ENCODE measurements around the gene TINAG.

TINAG gene

DNA sequence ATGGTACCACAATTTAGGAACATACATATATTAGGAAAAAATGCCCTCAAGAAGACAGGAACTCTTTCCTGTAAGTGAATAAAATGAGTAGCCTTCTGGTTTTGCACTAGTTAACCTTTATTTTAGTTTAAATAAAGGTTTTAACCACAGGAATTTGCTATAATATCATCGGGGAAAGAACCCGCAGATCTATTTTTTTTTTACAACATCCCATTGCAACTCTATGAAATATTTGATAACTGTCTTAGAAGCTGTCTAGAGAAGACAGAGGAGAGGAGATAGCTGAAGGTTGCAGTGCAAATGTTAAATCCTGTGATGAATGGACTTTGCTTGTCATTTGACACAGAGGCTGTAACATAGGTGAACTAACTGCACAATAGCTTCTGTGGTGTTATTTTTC is 69.5 kb downstream of the TINAG start:
- Histone ChIP-seq H3K4me1 (ENCODE audit: control insufficient read depth, insufficient read depth, low read length) (no peaks in the 10 kb centered on the region), H3K9me3 (ENCODE audit: control insufficient read depth, insufficient read depth, low read depth, low read length) (no peaks in the 10 kb centered on the region), H3K36me3 (ENCODE audit: control insufficient read depth in 2 of 2, insufficient read depth in 1 of 2, low read length in 2 of 2) (no peaks in the 10 kb centered on the region), H3K4me3 (ENCODE audit: low read depth, low read length) (no peak overlapping the region), H3K27ac (ENCODE audit: extremely low read depth, low read depth, low read length) (no peak overlapping the region)
- TF ChIP-seq ZNF302 (tag by site-specific recombination; IDR thresholded peaks at IDR 0.05; ENCODE audit: low read depth) = no peak
- TF ChIP-seq ZNF133 (tag by site-specific recombination; IDR thresholded peaks at IDR 0.05) = no peak
- TF ChIP-seq, protein P1, sequence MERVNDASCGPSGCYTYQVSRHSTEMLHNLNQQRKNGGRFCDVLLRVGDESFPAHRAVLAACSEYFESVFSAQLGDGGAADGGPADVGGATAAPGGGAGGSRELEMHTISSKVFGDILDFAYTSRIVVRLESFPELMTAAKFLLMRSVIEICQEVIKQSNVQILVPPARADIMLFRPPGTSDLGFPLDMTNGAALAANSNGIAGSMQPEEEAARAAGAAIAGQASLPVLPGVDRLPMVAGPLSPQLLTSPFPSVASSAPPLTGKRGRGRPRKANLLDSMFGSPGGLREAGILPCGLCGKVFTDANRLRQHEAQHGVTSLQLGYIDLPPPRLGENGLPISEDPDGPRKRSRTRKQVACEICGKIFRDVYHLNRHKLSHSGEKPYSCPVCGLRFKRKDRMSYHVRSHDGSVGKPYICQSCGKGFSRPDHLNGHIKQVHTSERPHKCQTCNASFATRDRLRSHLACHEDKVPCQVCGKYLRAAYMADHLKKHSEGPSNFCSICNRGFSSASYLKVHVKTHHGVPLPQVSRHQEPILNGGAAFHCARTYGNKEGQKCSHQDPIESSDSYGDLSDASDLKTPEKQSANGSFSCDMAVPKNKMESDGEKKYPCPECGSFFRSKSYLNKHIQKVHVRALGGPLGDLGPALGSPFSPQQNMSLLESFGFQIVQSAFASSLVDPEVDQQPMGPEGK (tag by site-specific recombination; IDR thresholded peaks at IDR 0.05) = no peak
- TF ChIP-seq ZNF792 (tag by site-specific recombination; IDR thresholded peaks at IDR 0.05) = no peak
- TF ChIP-seq ZNF701 (tag by site-specific recombination; IDR thresholded peaks at IDR 0.05) = no peak
- no peak for TF ChIP-seq ZNF221 (tag by site-specific recombination; IDR thresholded peaks at IDR 0.05; ENCODE audit: borderline replicate concordance)
- TF ChIP-seq ZNF202 (tag by site-specific recombination; IDR thresholded peaks at IDR 0.05; ENCODE audit: borderline replicate concordance) = no peak
- no peak for TF ChIP-seq GFI1B (tag by site-specific recombination; IDR thresholded peaks at IDR 0.05)
- TF ChIP-seq ZSCAN23 (tag by site-specific recombination; IDR thresholded peaks at IDR 0.05) = no peak
- no peak for TF ChIP-seq ZNF596 (tag by site-specific recombination; IDR thresholded peaks at IDR 0.05)
- TF ChIP-seq ZNF214 (tag by site-specific recombination; IDR thresholded peaks at IDR 0.05; ENCODE audit: borderline replicate concordance) = no peak
- TF ChIP-seq ZNF175 (tag by site-specific recombination; IDR thresholded peaks at IDR 0.05) = no peak
- no peak for TF ChIP-seq KLF16 (tag by site-specific recombination; IDR thresholded peaks at IDR 0.05)
- TF ChIP-seq YY2 (tag by site-specific recombination; IDR thresholded peaks at IDR 0.05) = no peak
- no peak for TF ChIP-seq ZNF174 (tag by site-specific recombination; IDR thresholded peaks at IDR 0.05)
- no peak for TF ChIP-seq TCF7L2 (IDR thresholded peaks at IDR 0.05; ENCODE audit: borderline replicate concordance, low read depth, low read length)
- TF ChIP-seq, protein P2, sequence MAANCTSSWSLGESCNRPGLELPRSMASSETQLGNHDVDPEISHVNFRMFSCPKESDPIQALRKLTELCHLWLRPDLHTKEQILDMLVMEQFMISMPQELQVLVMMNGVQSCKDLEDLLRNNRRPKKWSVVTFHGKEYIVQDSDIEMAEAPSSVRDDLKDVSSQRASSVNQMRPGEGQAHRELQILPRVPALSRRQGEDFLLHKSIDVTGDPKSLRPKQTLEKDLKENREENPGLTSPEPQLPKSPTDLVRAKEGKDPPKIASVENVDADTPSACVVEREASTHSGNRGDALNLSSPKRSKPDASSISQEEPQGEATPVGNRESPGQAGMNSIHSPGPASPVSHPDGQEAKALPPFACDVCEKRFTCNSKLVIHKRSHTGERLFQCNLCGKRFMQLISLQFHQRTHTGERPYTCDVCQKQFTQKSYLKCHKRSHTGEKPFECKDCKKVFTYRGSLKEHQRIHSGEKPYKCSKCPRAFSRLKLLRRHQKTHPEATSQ (tag by site-specific recombination; IDR thresholded peaks at IDR 0.05) = no peak
- no peak for TF ChIP-seq ZNF76 (tag by site-specific recombination; IDR thresholded peaks at IDR 0.05; ENCODE audit: borderline replicate concordance, low read depth)
- CTCF ChIA-PET = no interaction called here
- POLR2A ChIA-PET = no interaction called here

DNA sequence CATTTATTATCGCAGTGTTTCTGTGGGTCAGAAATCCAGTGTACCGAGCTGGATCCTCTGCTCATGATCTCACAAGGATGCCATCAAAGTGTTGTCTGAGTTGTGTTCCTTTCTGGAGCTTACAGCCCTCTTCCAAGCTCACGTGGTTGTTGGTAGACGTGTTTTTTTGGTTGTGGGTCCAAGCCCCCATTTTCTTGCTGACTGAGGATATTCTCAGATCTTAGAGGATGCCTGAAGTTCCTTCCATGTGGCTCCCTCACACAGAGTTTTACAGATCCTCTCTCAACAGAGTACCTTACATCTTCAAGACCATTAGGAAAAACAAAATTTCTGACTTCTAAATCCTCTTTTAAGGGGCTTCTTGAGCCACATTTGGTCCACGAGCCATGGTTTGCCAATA is 78.1 kb downstream of the TINAG start:
- H3K4me1 ChIP-seq (ENCODE audit: control insufficient read depth, insufficient read depth, low read length) = no peaks in the 10 kb centered on the region
- no peaks in the 10 kb centered on the region for H3K9me3 ChIP-seq (ENCODE audit: control insufficient read depth, insufficient read depth, low read depth, low read length)
- TF ChIP-seq, protein P3, sequence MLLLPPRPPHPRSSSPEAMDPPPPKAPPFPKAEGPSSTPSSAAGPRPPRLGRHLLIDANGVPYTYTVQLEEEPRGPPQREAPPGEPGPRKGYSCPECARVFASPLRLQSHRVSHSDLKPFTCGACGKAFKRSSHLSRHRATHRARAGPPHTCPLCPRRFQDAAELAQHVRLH (tag by site-specific recombination; IDR thresholded peaks at IDR 0.05) = no peak
- no peak for TF ChIP-seq ZNF404 (tag by site-specific recombination; IDR thresholded peaks at IDR 0.05)
- TF ChIP-seq ZNF433 (tag by site-specific recombination; IDR thresholded peaks at IDR 0.05; ENCODE audit: low read depth) = no peak
- TF ChIP-seq ZNF174 (tag by site-specific recombination; IDR thresholded peaks at IDR 0.05) = no peak
- no peak for TF ChIP-seq ZNF670 (tag by site-specific recombination; IDR thresholded peaks at IDR 0.05; ENCODE audit: low read depth)
- TF ChIP-seq, protein P4, sequence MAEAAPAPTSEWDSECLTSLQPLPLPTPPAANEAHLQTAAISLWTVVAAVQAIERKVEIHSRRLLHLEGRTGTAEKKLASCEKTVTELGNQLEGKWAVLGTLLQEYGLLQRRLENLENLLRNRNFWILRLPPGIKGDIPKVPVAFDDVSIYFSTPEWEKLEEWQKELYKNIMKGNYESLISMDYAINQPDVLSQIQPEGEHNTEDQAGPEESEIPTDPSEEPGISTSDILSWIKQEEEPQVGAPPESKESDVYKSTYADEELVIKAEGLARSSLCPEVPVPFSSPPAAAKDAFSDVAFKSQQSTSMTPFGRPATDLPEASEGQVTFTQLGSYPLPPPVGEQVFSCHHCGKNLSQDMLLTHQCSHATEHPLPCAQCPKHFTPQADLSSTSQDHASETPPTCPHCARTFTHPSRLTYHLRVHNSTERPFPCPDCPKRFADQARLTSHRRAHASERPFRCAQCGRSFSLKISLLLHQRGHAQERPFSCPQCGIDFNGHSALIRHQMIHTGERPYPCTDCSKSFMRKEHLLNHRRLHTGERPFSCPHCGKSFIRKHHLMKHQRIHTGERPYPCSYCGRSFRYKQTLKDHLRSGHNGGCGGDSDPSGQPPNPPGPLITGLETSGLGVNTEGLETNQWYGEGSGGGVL (tag by site-specific recombination; IDR thresholded peaks at IDR 0.05) = no peak
- CTCF ChIA-PET = no interaction called here
- H3K4me3 ChIP-seq (ENCODE audit: low read depth, low read length) = no peak overlapping the region
- H3K27ac ChIP-seq (ENCODE audit: extremely low read depth, low read depth, low read length) = no peak overlapping the region
- POLR2A ChIA-PET = no interaction called here
- H3K36me3 ChIP-seq (ENCODE audit: control insufficient read depth in 2 of 2, insufficient read depth in 1 of 2, low read length in 2 of 2) = no peaks in the 10 kb centered on the region

Data from HEK293 (cell line).